GM12878 (cell line): ENCODE data around the gene ACVR1. TPM values are rescaled to one million over a fixed set of nuclear protein-coding genes. Genes with fewer than 3 reads are reported as not detected.

ENCODE experiments used
- ATAC-seq: fragments of 200-7000 bp; cut with Tn5 transposase; 3 replicates; pipeline ENCODE4 v1.9.1; 2020; ENCODE audit warnings: mild to moderate bottlenecking, moderate library complexity
- BruUV-seq: library from RNA; stranded (reverse); fragments of 400-500 nt; replicated peaks from 2 replicates; lab custom pipeline; 2021; lab: Mats Ljungman, UMichigan
- CTCF ChIA-PET: fragments of 300-600 bp; sonication (Branson Sonifier 250); formaldehyde crosslinking; extraction: SDS; loops from one replicate; lab custom pipeline; 2021; ENCODE audit warnings: inconsistent platforms; lab: Yijun Ruan, JAX
- POLR2A ChIA-PET: fragments of 350-600 bp; formaldehyde crosslinking; extraction: SDS; loops from one replicate; lab custom pipeline; 2021; ENCODE audit warnings: inconsistent platforms; lab: Charles Lee
- RAD21 ChIA-PET: fragments of 300-600 bp; sonication (Branson Sonifier 250); formaldehyde crosslinking; loops from one replicate; lab custom pipeline; 2023; ENCODE audit warnings: antibody characterized with exemption; ENCODE audit not compliant: unreplicated experiment; lab: Charles Lee
- SMC1A ChIA-PET: fragments of 300-600 bp; sonication (Branson Sonifier 250); formaldehyde crosslinking; loops from one replicate; lab custom pipeline; 2023; ENCODE audit not compliant: unreplicated experiment, uncharacterized antibody; lab: Charles Lee
- DNase-seq: peaks from one replicate; pipeline ENCODE4 v3.0.0-alpha.2; 2011; ENCODE audit warnings: low read depth, low spot score
- FAIRE-seq: peaks from 3 replicates; lab custom pipeline; 2011; peaks lifted over from hg19 to GRCh38; lab: Jason Lieb, UNC
- H2AFZ ChIP-seq: 2 replicates; pipeline ENCODE4 v1.6.0; 2011; ENCODE audit warnings: low read depth, low read length, control low read depth; ENCODE audit not compliant: control insufficient read depth
- H3K27ac ChIP-seq: 2 replicates; pipeline ENCODE4 v1.5.1; 2011; ENCODE audit warnings: control low read depth; ENCODE audit not compliant: control insufficient read depth, insufficient read depth
- H3K27me3 ChIP-seq, 2 experiments: replicated peaks in 1 of 2; 2 replicates each; pipeline versions ENCODE4 v1.6.0 to v1.6.1; 2011; ENCODE audit warnings: low read length in 1 of 2; ENCODE audit not compliant: control insufficient read depth in 2 of 2, insufficient read depth in 2 of 2
- H3K36me3 ChIP-seq, 2 experiments: 2 replicates each; pipeline ENCODE4 v1.5.1; 2011; ENCODE audit warnings: low read length in 1 of 2; ENCODE audit not compliant: control insufficient read depth in 2 of 2, insufficient read depth in 2 of 2
- H3K4me1 ChIP-seq: 2 replicates; pipeline ENCODE4 v1.6.1; 2011; ENCODE audit warnings: mild to moderate bottlenecking, low read length, moderate library complexity, mixed read lengths; ENCODE audit not compliant: control insufficient read depth, insufficient read depth
- H3K4me2 ChIP-seq: 2 replicates; pipeline ENCODE4 v1.6.0; 2011; ENCODE audit warnings: control low read depth; ENCODE audit not compliant: control insufficient read depth, insufficient read depth
- H3K4me3 ChIP-seq: fragments of 200-600 bp; sonication (generic); 2 replicates; pipeline ENCODE4 v1.5.1; 2016
- H3K79me2 ChIP-seq: 2 replicates; pipeline ENCODE4 v1.6.0; 2011; ENCODE audit warnings: low read length; ENCODE audit not compliant: control insufficient read depth, insufficient read depth
- H3K9ac ChIP-seq: 2 replicates; pipeline ENCODE4 v1.8.0; 2011; ENCODE audit warnings: low read length, control low read depth, mixed read lengths; ENCODE audit not compliant: control insufficient read depth, insufficient read depth
- H3K9me3 ChIP-seq: replicated peaks from 3 replicates; pipeline ENCODE4 v1.5.1; 2011; ENCODE audit warnings: mild to moderate bottlenecking, low read length; ENCODE audit not compliant: control insufficient read depth, insufficient read depth
- H4K20me1 ChIP-seq: 2 replicates; pipeline ENCODE4 v1.6.0; 2011; ENCODE audit not compliant: control insufficient read depth, insufficient read depth
- ATF7 ChIP-seq: fragments of 450-650 bp; IDR thresholded peaks from 2 replicates; pipeline ENCODE4 v1.6.1; 2016; ENCODE audit warnings: low read depth, mild to moderate bottlenecking
- CEBPB ChIP-seq, 2 experiments: fragments of 150-350 bp in 1 of 2; IDR thresholded peaks; 2 replicates each; pipeline ENCODE4 v1.6.1; 2012 to 2014; ENCODE audit warnings: low read depth in 2 of 2, low read length in 2 of 2, borderline replicate concordance in 1 of 2, inconsistent platforms in 1 of 2
- CHD4 ChIP-seq: fragments of 200-600 bp; sonication (generic); IDR thresholded peaks from 2 replicates; pipeline ENCODE4 v1.6.1; 2016; ENCODE audit warnings: mild to moderate bottlenecking
- DPF2 ChIP-seq: fragments of 450-650 bp; IDR thresholded peaks from 2 replicates; pipeline ENCODE4 v1.6.1; 2017; ENCODE audit warnings: mild to moderate bottlenecking
- EGR1 ChIP-seq, 2 experiments: IDR thresholded peaks; 1 replicate in 1 of 2; 2 replicates in 1 of 2; pipeline ENCODE4 v1.6.1; 2011 to 2012; ENCODE audit warnings: low read depth in 2 of 2, low read length in 2 of 2, borderline replicate concordance in 1 of 2, mild to moderate bottlenecking in 1 of 2, moderate library complexity in 1 of 2
- HDGF ChIP-seq: fragments of 450-650 bp; IDR thresholded peaks from 2 replicates; pipeline ENCODE4 v1.6.1; 2016; ENCODE audit warnings: antibody characterized with exemption
- IRF4 ChIP-seq: IDR thresholded peaks from 2 replicates; pipeline ENCODE4 v1.6.1; 2011; ENCODE audit warnings: low read depth, low read length
- MEF2B ChIP-seq: fragments of 450-650 bp; IDR thresholded peaks from 2 replicates; pipeline ENCODE4 v1.6.1; 2018; ENCODE audit warnings: mild to moderate bottlenecking, moderate library complexity; ENCODE audit not compliant: partially characterized antibody, poor library complexity, severe bottlenecking
- NBN ChIP-seq: fragments of 450-650 bp; IDR thresholded peaks from 2 replicates; pipeline ENCODE4 v1.6.1; 2016
- PAX8 ChIP-seq: fragments of 450-650 bp; IDR thresholded peaks from 2 replicates; pipeline ENCODE4 v1.6.1; 2017; ENCODE audit warnings: mild to moderate bottlenecking, moderate library complexity
- PML ChIP-seq: IDR thresholded peaks from 2 replicates; pipeline ENCODE4 v1.6.1; 2012; ENCODE audit warnings: low read length, inconsistent platforms
- RB1 ChIP-seq: fragments of 450-650 bp; formaldehyde crosslinking; IDR thresholded peaks from 2 replicates; pipeline ENCODE4 v1.6.1; 2017; ENCODE audit warnings: mild to moderate bottlenecking, borderline replicate concordance
- RBBP5 ChIP-seq: fragments of 200-600 bp; sonication (generic); conservative IDR thresholded peaks from 2 replicates; pipeline ENCODE4 v1.6.1; 2016
- SIX5 ChIP-seq: IDR thresholded peaks from 2 replicates; pipeline ENCODE4 v1.6.1; 2011; ENCODE audit warnings: mild to moderate bottlenecking, low read depth, low read length, moderate library complexity; ENCODE audit not compliant: severe bottlenecking
- SMC3 ChIP-seq: IDR thresholded peaks from 2 replicates; pipeline ENCODE4 v1.6.1; 2011; ENCODE audit warnings: low read length, improper control_type of control experiment, borderline replicate concordance
- SUPT20H ChIP-seq: IDR thresholded peaks from 2 replicates; pipeline ENCODE4 v1.6.1; 2011; ENCODE audit warnings: low read depth, mild to moderate bottlenecking, low read length, moderate library complexity, borderline replicate concordance; ENCODE audit not compliant: control insufficient read depth
- SUZ12 ChIP-seq: fragments of 200-600 bp; sonication (generic); IDR thresholded peaks from one replicate; pipeline ENCODE4 v1.6.1; 2018; ENCODE audit warnings: antibody characterized with exemption, mild to moderate bottlenecking; ENCODE audit not compliant: unreplicated experiment
- WRNIP1 ChIP-seq: IDR thresholded peaks from 2 replicates; pipeline ENCODE4 v1.6.1; 2011; ENCODE audit warnings: low read depth, low read length, improper control_type of control experiment, borderline replicate concordance
- YBX1 ChIP-seq: fragments of 450-650 bp; IDR thresholded peaks from 2 replicates; pipeline ENCODE4 v1.6.1; 2016; ENCODE audit warnings: antibody characterized with exemption
- WGBS: methylation state at CpG from one replicate; pipeline ENCODE4 v1.1.6; 2016; ENCODE audit warnings: low lambda C conversion rate; ENCODE audit not compliant: insufficient replicate concordance, insufficient coverage; ENCODE audit errors: missing lambda C conversion rate; 5-methylcytosine and 5-hydroxymethylcytosine counted together
- in situ Hi-C: fragments of 300-500 bp; cut with MboI; formaldehyde crosslinking; loops from 9 replicates; pipeline ENCODE4 v1.14.3; 2018; ENCODE audit warnings: mixed read lengths
- intact Hi-C: fragments of 100-400 bp; cut with micrococcal nuclease; formaldehyde crosslinking; loops from one replicate; pipeline ENCODE4 v1.14.2; 2022; ENCODE audit not compliant: unreplicated experiment
- polyA plus RNA-seq, 11 experiments: library from polyadenylated mRNA; depleted of rRNA in 4 of 11; unstranded in 6 of 11; stranded (reverse) in 5 of 11; fragments of >200 nt; fragmentation: Nextera tagmentation in 4 of 11; fragmentation: Illumina TruSeq in 1 of 11; extraction: Ambion mirVana in 4 of 11; extraction: Trizol in 1 of 11; gene quantifications; 1 replicate in 1 of 11; 2 replicates in 10 of 11; pipeline versions ENCODE4 v1.2.1 to v1.2.3, GENCODE V29; 2011 to 2016; ENCODE audit warnings: inconsistent platforms in 2 of 11, missing spikeins in 2 of 11, low read depth in 1 of 11
- total RNA-seq, 4 experiments: library from RNA; depleted of rRNA in 3 of 4; stranded (reverse); fragments of >200 nt in 3 of 4; fragmentation: Illumina TruSeq in 1 of 4; extraction: Trizol in 1 of 4; gene quantifications; 2 replicates each; pipeline versions ENCODE4 v1.2.1 to v1.2.3, GENCODE V29; 2013 to 2021
- TF ChIP-seq, protein P1 (sequence below): IDR thresholded peaks from 2 replicates; pipeline ENCODE4 v1.6.1; 2011; ENCODE audit warnings: borderline replicate concordance, low read depth, mild to moderate bottlenecking, moderate library complexity, mixed read lengths, low read length; ENCODE audit not compliant: insufficient read depth; ENCODE audit errors: extremely low read length

Gene ACVR1
- total and polyA plus RNA-seq, 10 of the 15 experiments (the other 5 are each of a cell fraction or from before 2014, with no cell fraction given): 0.06 to 0.24 (median 0.14) TPM; not detected in 4

DNA sequence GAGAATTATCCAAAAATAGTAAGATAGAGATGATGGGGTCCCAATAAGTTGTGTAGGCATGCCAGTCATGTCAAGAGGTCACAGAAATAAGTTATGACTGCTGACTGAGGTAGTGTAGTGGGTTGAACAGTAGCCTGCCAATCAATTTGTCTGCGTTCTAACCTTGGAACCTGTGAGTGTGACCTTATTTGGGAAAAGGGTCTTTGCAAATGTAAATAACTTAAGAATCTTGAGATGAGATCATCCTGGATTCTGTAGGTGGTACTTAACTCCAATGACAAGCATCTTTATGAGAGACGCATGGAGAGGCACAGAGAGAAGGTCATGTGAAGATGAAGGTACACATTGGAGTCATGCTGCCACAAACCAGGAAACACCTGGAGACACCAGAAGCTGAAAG, 31.0 kb downstream of the ACVR1 start:
- Histone ChIP-seq H3K27me3 (no peaks in the 10 kb centered on the region), H4K20me1 (no peaks in the 10 kb centered on the region), H3K79me2 (no peaks in the 10 kb centered on the region), H3K9ac (no peak overlapping the region), H2AFZ (no peak overlapping the region), H3K4me3 (no peak overlapping the region), H3K4me2 (no peak overlapping the region), H3K9me3 (no peaks in the 10 kb centered on the region), H3K36me3 (no peaks in the 10 kb centered on the region), H3K4me1 (no peaks in the 10 kb centered on the region), H3K27ac (no peak overlapping the region)
- FAIRE-seq (no peak), ATAC-seq (no peak), DNase-seq (no peak)
- 77% methylated on average over 2 of the region's 2 CpGs for WGBS
- ChIA-PET CTCF (no interaction called here), RAD21 (no interaction called here), SMC1A (interaction anchor here (0.6 to 1.5 kb wide), 2 partner anchors 12 to 1214 kb away, joined by 3 to 4 read pairs; no protein-coding TSS in a partner anchor), POLR2A (no interaction called here)
- BruUV-seq: no TSS peak
- in situ Hi-C loops: no loop called here
- intact Hi-C loops: no loop called here
- TF ChIP-seq PAX8 (no peak), SUPT20H (no peak), SIX5 (no peak), SMC3 (no peak), CHD4 (no peak), YBX1 (no peak), DPF2 (no peak), EGR1 (IDR thresholded peaks at IDR 0.05; ENCODE audit: borderline replicate concordance in 1 of 2, low read depth in 2 of 2, low read length in 2 of 2) (no peak), RB1 (no peak), PML (no peak), CEBPB (IDR thresholded peaks at IDR 0.05; ENCODE audit: borderline replicate concordance in 1 of 2, low read depth in 2 of 2, low read length in 2 of 2) (no peak), HDGF (no peak), ATF7 (no peak), MEF2B (no peak), RBBP5 (no peak), SUZ12 (no peak), NBN (no peak), WRNIP1 (no peak), IRF4 (no peak)
- TF ChIP-seq, protein P1, sequence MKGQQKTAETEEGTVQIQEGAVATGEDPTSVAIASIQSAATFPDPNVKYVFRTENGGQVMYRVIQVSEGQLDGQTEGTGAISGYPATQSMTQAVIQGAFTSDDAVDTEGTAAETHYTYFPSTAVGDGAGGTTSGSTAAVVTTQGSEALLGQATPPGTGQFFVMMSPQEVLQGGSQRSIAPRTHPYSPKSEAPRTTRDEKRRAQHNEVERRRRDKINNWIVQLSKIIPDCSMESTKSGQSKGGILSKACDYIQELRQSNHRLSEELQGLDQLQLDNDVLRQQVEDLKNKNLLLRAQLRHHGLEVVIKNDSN: no peak
